HL-60 (cell line): ENCODE measurements around the gene PCCA.

Source experiments
- CTCF ChIP-seq: IDR thresholded peaks from one replicate; pipeline ENCODE4 v1.5.1; 2011; ENCODE audit warnings: low read length, control low read depth, inconsistent platforms; ENCODE audit not compliant: insufficient read depth
- POLR2AphosphoS5 ChIP-seq: IDR thresholded peaks from 2 replicates; pipeline ENCODE4 v1.6.1; 2012; ENCODE audit warnings: low read depth

- TF ChIP-seq POLR2AphosphoS5, result no peak
- TF ChIP-seq CTCF, result no peak
Observed at GRCh38 chr13:100158569-100158968, 69.7 kb downstream of the PCCA start.
